Measurements from ENCODE around the gene MAPKBP1.
"Not testable (repeated sequence)": the region's sequence is repeated elsewhere in the genome, so short reads cannot be mapped to it uniquely, and the experiment has no call there.

Gene MAPKBP1

GRCh38 chr15:41827880-41828806 lies 53.9 kb downstream of the MAPKBP1 start, which contains the start of gene JMJD7:
TSS of gene JMJD7 (plus strand) at chr15:41828092. CDS start at chr15:41828125, 33 bp downstream.
- peak; percentile 97 for DNase-seq (ENCODE audit: low spot score)

DNA sequence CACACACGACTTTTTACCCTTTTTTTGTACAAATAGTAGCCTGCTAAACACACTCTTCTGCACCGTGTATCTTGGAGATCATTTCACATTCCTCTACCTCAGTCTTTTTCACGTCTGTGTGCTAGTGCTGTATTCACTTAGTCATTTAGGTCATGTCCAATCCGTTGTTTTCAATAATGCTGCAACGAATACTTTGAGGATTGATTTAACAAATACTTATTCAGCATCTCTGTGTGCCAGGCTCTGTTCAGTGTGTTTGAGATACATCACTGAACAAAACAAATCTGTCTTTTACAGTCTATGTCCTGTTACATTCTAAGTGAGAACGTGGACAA lies 54.5 kb downstream of the MAPKBP1 start:
- no peak for DNase-seq (ENCODE audit: low spot score)

DNA sequence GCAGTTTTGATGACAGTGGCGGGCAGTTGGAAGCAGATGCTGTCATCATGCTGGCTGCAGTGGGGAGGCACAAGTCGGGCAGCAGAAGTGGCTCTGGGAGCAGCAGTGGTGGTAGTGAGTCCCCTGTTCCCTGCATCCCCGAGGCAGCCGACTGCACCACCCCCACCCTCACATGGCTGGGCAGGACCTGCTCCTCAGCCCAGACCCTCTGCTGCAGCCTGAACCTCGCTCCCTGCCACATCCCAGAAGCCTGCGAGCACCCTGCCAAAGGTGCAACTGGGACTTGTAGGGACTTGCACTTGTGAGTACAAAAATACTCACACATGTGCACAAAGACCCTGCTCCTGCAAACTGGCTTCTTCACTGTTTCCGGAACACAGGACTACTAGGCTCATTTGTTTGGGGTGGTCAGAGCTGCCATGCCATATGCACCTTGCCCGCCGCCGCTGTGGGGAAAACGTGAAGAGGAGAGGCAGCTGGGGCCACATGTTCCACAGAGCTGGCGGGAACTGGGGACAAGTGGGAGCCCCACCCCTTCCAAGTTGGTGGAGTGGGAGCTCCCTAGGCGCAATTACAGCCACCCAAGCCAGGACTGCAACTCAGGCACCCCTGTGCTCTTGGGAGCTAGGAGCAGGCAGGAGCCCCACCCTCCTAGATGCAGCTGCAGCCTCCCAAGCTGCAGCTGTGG lies 55.8 kb downstream of the MAPKBP1 start:
- no peak for DNase-seq (ENCODE audit: low spot score)

GRCh38 chr15:41831291-41831690 lies 57.0 kb downstream of the MAPKBP1 start:
- not testable (repeated sequence) for DNase-seq (ENCODE audit: low spot score)

- no peak for DNase-seq (ENCODE audit: low spot score)
Measured at GRCh38 chr15:41832208-41832607, 57.9 kb downstream of the MAPKBP1 start.

DNA sequence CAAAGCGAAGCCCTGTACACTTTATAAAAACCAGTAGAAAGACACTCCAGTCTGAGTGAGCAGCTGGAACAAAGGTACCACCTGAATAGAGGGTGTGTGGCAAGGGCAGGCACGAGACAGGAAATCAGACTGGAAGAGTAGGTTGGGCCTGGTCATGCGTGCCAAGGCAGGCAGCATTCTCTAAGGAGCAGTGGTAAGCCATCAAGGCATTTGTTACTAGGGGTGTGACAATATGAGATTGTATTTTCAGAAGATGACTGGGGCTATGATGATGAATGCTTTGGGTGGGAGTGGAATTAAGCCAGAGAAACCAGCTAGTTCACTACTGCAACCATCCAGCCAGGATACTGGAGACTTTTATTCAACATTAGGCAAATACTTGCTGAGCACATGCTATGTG lies 58.6 kb downstream of the MAPKBP1 start:
- DNase-seq (ENCODE audit: low spot score): no peak

GRCh38 chr15:41834096-41834495 lies 59.8 kb downstream of the MAPKBP1 start:
- no peak for DNase-seq (ENCODE audit: low spot score)

GRCh38 chr15:41836073-41836472 lies 61.8 kb downstream of the MAPKBP1 start:
- DNase-seq (ENCODE audit: low spot score): no peak

DNA sequence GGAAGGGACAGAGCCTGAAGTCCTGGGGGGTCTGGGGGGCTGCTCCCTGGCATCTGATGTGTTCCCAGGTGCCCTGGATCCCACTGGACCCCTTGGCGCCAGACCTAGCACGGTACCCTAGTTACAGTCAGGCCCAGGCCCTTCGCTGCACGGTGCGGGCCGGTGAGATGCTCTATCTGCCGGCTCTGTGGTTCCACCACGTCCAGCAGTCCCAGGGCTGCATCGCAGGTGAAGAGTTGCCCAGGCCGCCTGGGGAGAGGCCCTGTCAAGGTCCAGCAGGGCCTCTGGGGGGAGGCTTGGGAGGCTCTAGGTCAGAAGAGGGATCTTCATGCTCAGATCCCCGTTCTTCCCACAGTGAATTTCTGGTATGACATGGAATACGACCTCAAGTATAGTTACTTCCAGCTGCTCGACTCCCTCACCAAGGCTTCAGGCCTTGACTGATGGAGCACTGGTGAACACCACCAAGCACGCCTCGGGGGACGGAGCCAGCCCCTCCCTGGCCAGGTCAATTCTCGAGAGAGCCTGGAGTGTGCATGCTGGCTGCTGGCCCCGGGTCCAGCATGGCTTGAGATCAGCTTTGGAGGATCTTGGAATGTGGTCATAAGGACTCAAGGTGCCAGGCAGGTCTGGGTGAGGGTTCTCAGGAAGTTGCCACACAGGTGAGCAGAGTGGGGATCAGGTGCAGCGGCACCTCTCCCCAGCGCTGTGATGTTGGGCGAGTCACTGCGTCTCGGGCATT lies 62.6 kb downstream of the MAPKBP1 start:
- no peak for DNase-seq (ENCODE audit: low spot score)

GRCh38 chr15:41838400-41838897 lies 64.2 kb downstream of the MAPKBP1 start, which contains the start of gene PLA2G4B:
TSS of gene PLA2G4B (plus strand) at chr15:41838847. CDS start at chr15:41838914, 67 bp downstream.
- DNase-seq (ENCODE audit: low spot score): no peak

DNA sequence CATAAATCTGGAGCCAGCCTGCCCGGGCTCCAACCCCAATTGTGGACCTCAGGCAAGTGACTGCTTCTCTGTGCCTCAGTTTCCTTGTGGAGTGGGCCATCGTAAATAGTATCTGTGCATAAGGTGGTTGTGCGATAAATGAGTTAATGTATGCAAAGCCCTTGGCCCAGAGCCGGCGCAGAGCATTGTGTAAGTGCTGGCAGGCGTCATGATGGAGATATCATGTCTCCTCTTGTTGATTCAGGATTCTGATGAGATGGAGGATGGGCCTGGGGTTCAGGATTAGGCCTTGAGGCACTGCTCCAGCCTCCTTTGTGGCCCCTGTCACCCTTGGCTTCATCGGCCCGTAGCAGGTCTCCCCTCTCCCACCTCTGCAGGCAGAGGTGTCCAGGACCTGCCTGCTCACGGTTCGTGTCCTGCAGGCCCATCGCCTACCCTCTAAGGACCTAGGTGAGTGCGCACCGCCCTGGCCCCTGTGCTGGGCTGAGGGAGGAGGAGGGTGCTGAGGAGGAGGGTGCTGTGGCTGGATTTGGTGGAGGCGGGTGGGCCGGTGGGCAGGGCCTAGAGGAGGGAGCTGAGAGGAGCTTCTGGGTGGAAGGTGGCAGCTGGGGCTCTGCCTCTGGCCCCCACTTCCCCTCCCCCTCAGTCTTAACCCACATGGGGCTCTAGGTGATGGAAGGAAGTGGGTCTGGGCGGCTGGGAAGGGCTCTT lies 65.7 kb downstream of the MAPKBP1 start:
- no peak for DNase-seq (ENCODE audit: low spot score)

- DNase-seq (ENCODE audit: low spot score): no peak
Measured at GRCh38 chr15:41840673-41841072, 66.4 kb downstream of the MAPKBP1 start.

GRCh38 chr15:41841131-41841530 lies 66.8 kb downstream of the MAPKBP1 start:
- no peak for DNase-seq (ENCODE audit: low spot score)

GRCh38 chr15:41842229-41842628 lies 67.9 kb downstream of the MAPKBP1 start:
- DNase-seq (ENCODE audit: low spot score): no peak

GRCh38 chr15:41843571-41843970 lies 69.3 kb downstream of the MAPKBP1 start:
- DNase-seq (ENCODE audit: low spot score): no peak

GRCh38 chr15:41844814-41845213 lies 70.5 kb downstream of the MAPKBP1 start:
- DNase-seq (ENCODE audit: low spot score): no peak

DNA sequence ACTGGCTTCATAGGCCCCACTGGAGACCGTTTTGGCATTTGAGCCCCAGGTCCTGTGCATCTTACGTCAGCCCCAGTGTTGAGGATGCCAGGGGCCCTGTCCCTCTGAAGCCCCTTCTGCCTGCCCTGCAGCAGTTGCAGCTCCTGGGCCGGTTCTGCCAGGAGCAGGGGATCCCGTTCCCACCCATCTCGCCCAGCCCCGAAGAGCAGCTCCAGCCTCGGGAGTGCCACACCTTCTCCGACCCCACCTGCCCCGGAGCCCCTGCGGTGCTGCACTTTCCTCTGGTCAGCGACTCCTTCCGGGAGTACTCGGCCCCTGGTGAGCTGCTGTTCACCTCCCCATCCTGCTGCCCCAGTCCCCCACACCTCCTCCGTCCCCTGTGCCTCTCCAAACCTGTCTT lies 72.9 kb downstream of the MAPKBP1 start:
- no peak for DNase-seq (ENCODE audit: low spot score)

DNA sequence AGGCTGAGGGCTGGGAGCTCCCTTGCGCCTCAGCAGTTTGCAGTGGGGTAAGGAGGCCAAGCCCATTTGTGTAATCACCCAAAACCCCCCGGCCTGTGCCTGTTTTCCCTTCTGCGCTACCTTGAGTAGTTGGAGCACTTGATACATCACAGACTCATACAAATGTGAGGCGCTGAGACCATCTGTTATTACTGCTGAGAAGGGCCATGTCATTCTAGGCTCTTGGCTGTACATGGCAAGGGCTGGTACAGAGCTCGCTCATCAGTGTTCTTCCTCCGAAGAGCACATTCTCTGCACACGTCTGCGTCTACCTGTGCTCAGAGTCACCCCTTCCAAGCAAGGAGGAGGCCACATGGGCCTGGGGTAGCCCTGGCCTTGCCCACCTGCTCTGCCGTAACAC lies 73.7 kb downstream of the MAPKBP1 start:
- DNase-seq (ENCODE audit: low spot score): no peak

- DNase-seq (ENCODE audit: low spot score): no peak
Measured at GRCh38 chr15:41848631-41849030, 74.3 kb downstream of the MAPKBP1 start.

- DNase-seq (ENCODE audit: low spot score): no peak
Measured at GRCh38 chr15:41849204-41849603, 74.9 kb downstream of the MAPKBP1 start.

GRCh38 chr15:41849861-41850260 lies 75.6 kb downstream of the MAPKBP1 start:
- DNase-seq (ENCODE audit: low spot score): no peak
